ENCODE data around the gene DNAH11. TPM values are rescaled to one million over a fixed set of nuclear protein-coding genes. Genes with fewer than 3 reads are reported as not detected.
"Not testable (repeated sequence)": the region's sequence is repeated elsewhere in the genome, so short reads cannot be mapped to it uniquely, and the experiment has no call there.

The DNAH11 gene
- polyA plus RNA-seq, 6 donors from 2014 or later: 0.40 to 1.1 (median 0.72) TPM; not detected in 1

DNA sequence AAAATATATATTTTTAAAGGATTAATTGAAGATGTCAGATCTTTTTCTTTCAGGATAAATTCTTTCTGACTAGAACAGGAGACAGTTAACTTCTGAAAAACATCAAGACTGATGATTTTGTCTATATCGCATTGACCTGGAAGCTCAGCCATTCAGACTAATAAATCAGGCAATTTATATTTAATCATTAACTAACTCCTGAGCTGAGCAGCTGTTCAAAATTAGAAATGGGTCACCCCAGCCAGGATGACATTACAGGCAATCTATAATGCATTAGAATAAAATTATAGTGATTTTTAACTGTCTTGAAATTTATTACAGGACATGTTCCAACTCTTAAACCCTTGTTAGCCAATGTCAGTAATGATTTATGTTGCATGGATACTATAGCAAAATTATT lies 263.0 kb downstream of the DNAH11 start:
- H3K4me3 Mint-ChIP-seq: no peak overlapping the region
- H3K4me1 Mint-ChIP-seq: no peaks in the 10 kb centered on the region
- ATAC-seq (ENCODE audit: low read depth in 2 of 2) (no peak), DNase-seq (no peak)
- peaks cover 13 to 28% (median 16%) of the 10 kb centered on the region in 3 donors for H3K27me3 Mint-ChIP-seq
- peaks cover 0 to 2% (median 0%) of the 10 kb centered on the region in 7 donors for H3K9me3 Mint-ChIP-seq
- no peak overlapping the region for H3K27ac Mint-ChIP-seq
- no peaks in the 10 kb centered on the region for H3K36me3 Mint-ChIP-seq

DNA sequence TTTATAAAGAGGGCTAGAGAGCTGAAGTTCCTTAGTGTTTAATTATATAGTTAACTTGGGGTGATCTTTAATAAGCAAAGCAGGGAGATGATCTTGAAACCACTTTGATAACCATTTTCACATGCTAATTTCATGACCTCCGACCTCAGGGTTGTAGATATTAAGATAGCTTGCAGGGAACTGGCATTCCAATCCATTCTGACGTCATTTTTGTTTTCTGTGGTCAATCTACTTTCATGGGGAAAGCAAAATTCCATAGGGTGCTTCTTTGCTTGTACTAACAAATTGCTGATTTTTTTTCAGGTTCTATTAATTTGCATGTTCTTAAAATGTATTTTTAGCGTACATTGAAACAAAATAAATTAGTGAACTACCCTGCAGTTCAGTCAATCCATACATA lies 263.5 kb downstream of the DNAH11 start:
- Mint-ChIP-seq H3K36me3 (no peaks in the 10 kb centered on the region), H3K9me3 (peaks cover 0 to 2% (median 0%) of the 10 kb centered on the region in 7 donors), H3K27me3 (peaks cover 12 to 27% (median 16%) of the 10 kb centered on the region in 3 donors), H3K27ac (no peak overlapping the region), H3K4me1 (no peaks in the 10 kb centered on the region), H3K4me3 (no peak overlapping the region)
- ATAC-seq (ENCODE audit: low read depth in 2 of 2) (no peak), DNase-seq (no peak)

DNA sequence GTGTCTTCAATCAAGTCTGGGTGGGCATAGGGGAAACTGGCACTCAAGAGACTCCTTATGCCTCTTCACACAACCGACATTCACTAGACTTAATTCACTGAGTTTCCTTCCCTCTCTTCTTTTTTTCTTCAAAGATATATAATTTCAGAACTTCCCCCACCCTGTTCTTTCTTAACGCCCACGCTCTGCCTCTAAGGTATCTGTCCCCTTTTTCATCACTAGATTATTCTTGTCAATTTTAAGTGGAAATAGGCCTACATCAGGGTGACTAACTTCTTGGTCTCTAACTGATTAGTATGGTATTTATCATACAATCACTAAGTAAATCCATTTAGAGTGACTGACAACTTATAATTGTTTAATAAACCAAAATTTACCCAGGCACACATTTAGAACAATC lies 276.2 kb downstream of the DNAH11 start:
- H3K36me3 Mint-ChIP-seq: no peaks in the 10 kb centered on the region
- H3K4me3 Mint-ChIP-seq: no peak overlapping the region
- peaks cover 0 to 2% (median 0%) of the 10 kb centered on the region in 7 donors for H3K9me3 Mint-ChIP-seq
- ATAC-seq (ENCODE audit: low read depth in 2 of 2): no peak
- no peaks in the 10 kb centered on the region for H3K4me1 Mint-ChIP-seq
- DNase-seq: no peak
- no peak overlapping the region for H3K27ac Mint-ChIP-seq
- peaks cover 0 to 8% (median 0%) of the 10 kb centered on the region in 3 donors for H3K27me3 Mint-ChIP-seq

DNA sequence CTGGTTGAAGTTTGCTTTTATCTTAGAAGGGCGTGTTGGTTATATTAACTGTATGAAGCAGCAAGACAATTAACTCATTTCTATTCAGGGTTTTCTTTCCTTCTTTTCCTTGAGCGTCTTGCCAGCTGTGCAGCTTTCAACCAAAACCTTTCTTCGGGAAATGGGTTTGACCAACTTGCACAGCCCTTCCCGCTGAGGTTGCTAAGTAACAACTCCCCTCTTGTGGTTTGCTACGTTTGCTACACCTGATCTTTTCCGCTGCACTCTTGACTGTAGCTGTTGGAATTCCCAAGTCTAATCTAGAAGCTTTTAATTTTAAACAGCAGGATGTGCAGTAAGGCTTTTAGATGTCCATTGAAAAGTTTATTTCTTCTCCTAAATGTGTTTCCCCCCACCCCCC lies 286.0 kb downstream of the DNAH11 start:
- H3K27ac Mint-ChIP-seq: no peak overlapping the region
- peaks cover 4 to 18% (median 13%) of the 10 kb centered on the region in 3 donors for H3K27me3 Mint-ChIP-seq
- ATAC-seq (ENCODE audit: low read depth in 2 of 2): no peak
- H3K4me3 Mint-ChIP-seq: no peak overlapping the region
- H3K4me1 Mint-ChIP-seq: no peaks in the 10 kb centered on the region
- no peaks in the 10 kb centered on the region for H3K9me3 Mint-ChIP-seq
- DNase-seq: no peak
- H3K36me3 Mint-ChIP-seq: no peaks in the 10 kb centered on the region

DNA sequence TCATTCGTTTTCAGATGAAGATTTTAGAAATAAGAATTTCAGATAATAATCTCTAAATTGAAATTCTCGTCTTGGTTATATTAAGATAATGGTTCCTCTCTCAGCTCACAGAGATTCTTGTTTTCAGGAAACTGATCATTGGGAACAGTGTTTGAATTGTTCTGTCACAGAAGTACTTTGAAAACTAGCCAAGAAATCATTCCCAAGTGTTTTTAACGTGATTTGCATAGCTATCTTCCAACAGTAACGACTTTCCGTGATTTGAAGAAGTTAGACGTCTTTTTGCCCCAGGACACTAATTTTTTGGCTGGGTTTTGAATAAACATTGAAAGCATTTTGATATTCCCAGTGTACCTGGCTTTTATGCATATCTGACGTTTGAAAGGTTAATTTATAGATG lies 286.9 kb downstream of the DNAH11 start:
- DNase-seq (no peak), ATAC-seq (ENCODE audit: low read depth in 2 of 2) (no peak)
- no peaks in the 10 kb centered on the region for H3K36me3 Mint-ChIP-seq
- H3K27me3 Mint-ChIP-seq: peaks cover 4 to 18% (median 13%) of the 10 kb centered on the region in 3 donors
- no peaks in the 10 kb centered on the region for H3K4me1 Mint-ChIP-seq
- H3K27ac Mint-ChIP-seq: no peak overlapping the region
- no peaks in the 10 kb centered on the region for H3K9me3 Mint-ChIP-seq
- H3K4me3 Mint-ChIP-seq: no peak overlapping the region

DNA sequence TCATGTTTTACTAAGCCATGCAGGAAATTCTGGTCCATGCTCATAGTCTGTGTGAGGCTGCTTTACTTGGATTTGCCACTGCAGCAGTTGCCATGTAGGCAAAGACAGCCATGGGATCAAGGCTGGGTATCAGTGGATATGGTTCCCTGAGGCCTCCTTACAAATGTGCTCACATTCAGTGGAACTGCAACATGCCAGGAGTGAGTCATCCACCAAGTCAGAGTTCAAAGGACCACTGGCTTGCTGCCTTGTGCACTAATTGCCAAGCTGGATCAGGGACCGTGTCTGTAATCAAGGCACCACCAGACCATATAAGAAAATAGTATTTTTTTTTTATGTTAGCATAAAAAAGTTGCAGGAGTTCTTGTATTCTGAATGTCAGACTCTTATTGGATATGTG lies 301.9 kb downstream of the DNAH11 start:
- no peak overlapping the region for H3K27ac Mint-ChIP-seq
- ATAC-seq (ENCODE audit: low read depth in 2 of 2) (no peak), DNase-seq (no peak)
- H3K9me3 Mint-ChIP-seq: peaks cover 0 to 11% (median 2%) of the 10 kb centered on the region in 7 donors
- peaks cover 0 to 8% of the 10 kb centered on the region in 2 donors for H3K36me3 Mint-ChIP-seq
- no peaks in the 10 kb centered on the region for H3K27me3 Mint-ChIP-seq
- no peak overlapping the region for H3K4me3 Mint-ChIP-seq
- H3K4me1 Mint-ChIP-seq: no peaks in the 10 kb centered on the region

DNA sequence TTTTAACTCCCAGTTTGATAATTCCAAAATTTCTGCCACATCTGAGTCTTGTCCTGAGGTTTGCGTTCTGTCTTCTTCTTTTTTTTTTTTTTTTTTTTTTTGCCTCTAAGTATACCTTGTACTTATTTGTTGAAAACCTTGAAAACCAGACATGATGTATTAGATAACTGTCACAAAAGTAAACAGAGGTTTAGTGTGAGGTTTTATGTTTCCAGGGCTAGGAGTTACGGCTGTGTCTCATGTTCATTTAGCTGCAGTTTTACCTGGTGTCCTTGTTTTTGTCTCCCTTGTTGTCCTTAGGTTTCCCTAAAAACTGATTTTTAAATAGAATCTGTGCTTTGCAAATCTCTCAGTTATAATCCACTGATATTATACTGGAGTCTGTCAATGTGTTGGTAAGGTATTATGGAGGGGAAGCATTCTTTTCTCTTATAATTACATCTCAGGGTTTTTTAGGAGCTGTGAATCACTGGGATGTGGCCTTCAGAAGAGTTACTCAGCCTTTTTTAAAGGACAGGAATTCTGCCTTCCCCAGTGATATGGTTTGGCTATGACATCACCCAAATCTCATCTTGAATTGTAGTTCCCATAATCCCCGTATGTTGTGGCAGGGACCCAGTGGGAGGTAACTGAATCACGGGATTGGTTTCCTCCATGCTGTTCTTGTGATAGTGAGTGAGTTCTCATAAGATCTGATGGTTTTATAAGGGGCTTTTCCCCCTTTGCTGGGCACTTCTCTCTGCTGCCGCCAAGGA lies 307.9 kb downstream of the DNAH11 start:
- Mint-ChIP-seq H3K4me3 (no peak overlapping the region), H3K27me3 (no peaks in the 10 kb centered on the region), H3K27ac (peak overlapping the region in 1 of 6 donors; percentile 33), H3K36me3 (peaks cover 4 to 14% of the 10 kb centered on the region in 2 donors), H3K9me3 (peaks cover 0 to 11% (median 4%) of the 10 kb centered on the region in 7 donors), H3K4me1 (peaks cover 0 to 6% (median 5%) of the 10 kb centered on the region in 3 donors)
- ATAC-seq (ENCODE audit: low read depth in 2 of 2) (no peak), DNase-seq (no peak)

DNA sequence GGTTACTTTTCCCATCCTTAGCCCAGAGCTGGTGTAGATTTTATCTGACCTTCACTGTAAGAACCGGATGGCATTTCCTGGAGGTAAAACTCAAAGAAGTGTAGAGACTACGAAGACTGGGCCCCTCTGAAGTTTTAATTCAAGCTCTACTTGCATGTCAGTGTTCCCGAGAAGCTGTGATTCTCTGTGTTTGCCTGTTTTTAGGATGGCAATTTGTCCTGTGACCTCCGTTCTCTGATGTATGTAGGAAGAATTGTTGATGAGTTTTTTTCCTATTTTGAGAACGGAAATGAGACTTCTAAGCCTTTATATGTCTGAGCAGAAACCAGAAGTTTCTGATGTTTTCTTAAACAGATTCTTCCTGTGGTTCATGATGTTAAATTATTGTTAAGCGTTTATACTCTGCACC lies 308.7 kb downstream of the DNAH11 start:
- H3K27me3 Mint-ChIP-seq: no peaks in the 10 kb centered on the region
- peaks cover 4 to 14% of the 10 kb centered on the region in 2 donors for H3K36me3 Mint-ChIP-seq
- ATAC-seq (ENCODE audit: low read depth in 2 of 2) (no peak), DNase-seq (no peak)
- H3K4me1 Mint-ChIP-seq: peaks cover 0 to 6% (median 5%) of the 10 kb centered on the region in 3 donors
- H3K27ac Mint-ChIP-seq: peak overlapping the region in 1 of 6 donors; percentile 77
- H3K9me3 Mint-ChIP-seq: peaks cover 0 to 11% (median 4%) of the 10 kb centered on the region in 7 donors
- H3K4me3 Mint-ChIP-seq: peak overlapping the region in 1 of 8 donors; percentile 57

DNA sequence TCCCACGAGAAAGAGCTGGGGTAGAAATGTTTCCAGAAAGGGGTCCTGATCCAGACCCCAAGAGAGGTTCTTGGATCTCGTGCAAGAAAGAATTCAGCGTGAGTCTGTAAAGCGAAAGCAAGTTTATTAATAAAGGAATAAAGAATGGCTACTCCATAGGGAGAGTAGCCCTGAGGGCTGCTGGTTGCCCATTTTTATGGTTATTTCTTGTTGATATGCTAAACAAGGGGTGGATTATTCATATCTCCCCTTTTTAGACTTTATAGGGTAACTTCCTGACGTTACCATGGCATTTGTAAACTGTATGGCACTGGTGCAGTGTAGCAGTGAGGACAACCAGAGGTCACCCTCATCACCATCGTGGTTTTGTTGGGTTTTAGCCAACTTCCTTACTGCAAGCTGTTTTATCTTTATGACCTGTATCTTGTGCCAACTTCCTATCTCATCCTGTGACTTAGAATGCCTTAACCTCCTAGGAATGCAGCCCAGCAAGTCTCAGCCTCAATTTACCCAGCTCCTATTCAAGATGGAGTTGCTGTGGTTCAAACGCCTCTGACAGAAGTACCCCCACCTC lies 322.9 kb downstream of the DNAH11 start:
- H3K36me3 Mint-ChIP-seq; H3K9me3 Mint-ChIP-seq; H3K27me3 Mint-ChIP-seq; DNase-seq; ATAC-seq (ENCODE audit: low read depth in 2 of 2); H3K4me1 Mint-ChIP-seq; H3K4me3 Mint-ChIP-seq: not testable (repeated sequence)
- peak overlapping the region in 1 of 6 donors; percentile 47 for H3K27ac Mint-ChIP-seq

DNA sequence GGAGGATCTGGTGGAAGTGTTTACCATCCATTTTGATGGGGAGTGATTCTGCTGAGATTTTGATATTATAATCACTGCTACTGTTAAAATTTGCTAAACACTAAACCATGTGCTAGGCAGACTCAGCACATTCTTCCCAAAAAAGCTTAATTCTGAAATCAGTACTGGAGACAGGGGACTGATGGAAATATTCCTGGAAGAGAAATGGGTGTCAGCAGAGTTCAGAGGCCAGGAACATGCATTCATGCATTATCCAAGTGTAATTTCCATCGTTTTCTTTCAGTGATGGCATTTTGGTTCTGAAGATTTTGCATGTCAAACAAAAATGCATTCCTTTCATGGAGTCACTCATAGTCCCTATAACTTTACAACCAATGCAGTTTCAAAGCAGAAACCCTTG lies 323.9 kb downstream of the DNAH11 start:
- Mint-ChIP-seq H3K27me3 (no peaks in the 10 kb centered on the region), H3K4me1 (peaks cover 0 to 7% (median 2%) of the 10 kb centered on the region in 3 donors), H3K9me3 (no peaks in the 10 kb centered on the region), H3K4me3 (no peak overlapping the region), H3K27ac (no peak overlapping the region), H3K36me3 (no peaks in the 10 kb centered on the region)
- DNase-seq (no peak), ATAC-seq (ENCODE audit: low read depth in 2 of 2) (no peak)

DNA sequence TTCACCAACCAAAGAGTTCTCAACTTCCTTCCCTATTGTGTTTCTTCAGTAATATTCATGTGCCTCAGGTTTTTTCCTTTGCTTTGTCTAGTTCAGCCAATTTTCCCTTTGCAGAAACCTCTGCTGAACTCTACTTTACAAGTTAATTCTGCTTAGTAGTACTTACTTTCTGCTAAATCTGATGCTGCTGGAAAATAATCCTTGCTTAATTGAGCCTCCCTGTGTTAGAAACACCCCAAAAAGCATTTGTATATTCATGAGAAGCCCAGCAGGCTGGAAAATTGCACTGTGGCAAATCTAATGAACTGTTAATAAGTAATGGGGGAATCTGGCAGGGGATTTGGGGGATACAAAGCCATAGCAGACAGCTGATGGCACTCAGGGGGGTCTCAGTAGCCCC lies 324.4 kb downstream of the DNAH11 start:
- no peaks in the 10 kb centered on the region for H3K9me3 Mint-ChIP-seq
- no peaks in the 10 kb centered on the region for H3K27me3 Mint-ChIP-seq
- peak overlapping the region in 3 of 6 donors; percentile 3 to 9 (median 3) for H3K27ac Mint-ChIP-seq
- H3K4me3 Mint-ChIP-seq: no peak overlapping the region
- peaks cover 0 to 7% (median 2%) of the 10 kb centered on the region in 3 donors for H3K4me1 Mint-ChIP-seq
- H3K36me3 Mint-ChIP-seq: peaks cover 0 to under 1% of the 10 kb centered on the region in 2 donors
- ATAC-seq (ENCODE audit: low read depth in 2 of 2) (no peak), DNase-seq (no peak)

DNA sequence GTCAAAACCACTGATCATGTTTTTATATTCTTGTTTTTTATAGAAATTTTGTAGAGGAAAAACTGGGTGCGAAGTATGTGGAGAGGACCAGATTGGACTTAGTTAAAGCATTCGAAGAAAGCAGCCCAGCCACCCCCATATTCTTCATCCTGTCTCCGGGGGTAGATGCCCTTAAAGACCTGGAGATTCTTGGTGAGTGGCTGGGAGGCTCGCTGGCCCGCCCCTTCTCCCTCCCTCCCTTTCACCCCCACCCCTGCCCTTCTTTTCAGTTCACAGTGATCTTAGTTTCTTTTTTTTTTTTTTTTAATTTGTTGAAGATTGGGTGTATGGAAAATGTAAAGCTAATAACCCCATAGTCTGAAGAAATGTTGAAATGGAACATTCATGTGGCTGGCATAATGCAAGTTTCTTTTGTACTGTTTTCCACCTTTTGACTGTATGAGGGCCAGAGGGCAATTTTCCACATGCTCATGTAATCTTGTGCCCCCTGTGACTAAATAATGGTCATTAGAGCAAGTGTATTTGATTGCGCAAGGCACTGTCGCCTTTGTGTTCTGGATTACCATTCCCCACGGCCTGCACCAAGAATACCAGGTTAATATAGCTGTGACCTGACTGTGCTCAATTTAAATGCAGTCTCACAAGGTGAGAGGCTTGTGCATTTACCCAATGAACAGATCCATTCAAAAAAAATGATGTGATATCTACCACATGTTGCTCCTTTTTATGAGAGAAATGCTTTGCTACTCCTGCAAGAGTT lies 325.2 kb downstream of the DNAH11 start:
- Mint-ChIP-seq H3K36me3 (peaks cover 0 to 8% of the 10 kb centered on the region in 2 donors), H3K4me1 (peaks cover 0 to 7% (median 2%) of the 10 kb centered on the region in 3 donors), H3K4me3 (peak overlapping the region in 1 of 8 donors; percentile 9), H3K9me3 (no peaks in the 10 kb centered on the region), H3K27me3 (no peaks in the 10 kb centered on the region), H3K27ac (peak overlapping the region in 1 of 6 donors; percentile 26)
- ATAC-seq (ENCODE audit: low read depth in 2 of 2) (no peak), DNase-seq (no peak)

DNA sequence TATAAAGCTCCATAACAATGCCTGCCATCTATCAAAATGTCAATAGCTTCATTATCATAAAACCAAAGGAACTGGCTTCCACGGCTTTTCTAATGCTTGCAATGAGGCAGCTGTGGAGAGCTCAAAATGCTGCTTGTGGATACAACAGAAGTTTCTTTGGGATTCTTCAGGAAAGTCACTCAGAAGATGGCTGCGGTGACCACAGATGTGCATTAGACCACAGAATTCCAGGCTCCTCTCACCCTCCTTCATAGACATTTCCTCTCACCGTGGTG lies 325.7 kb downstream of the DNAH11 start:
- Mint-ChIP-seq H3K36me3 (peaks cover 0 to 8% of the 10 kb centered on the region in 2 donors), H3K4me1 (peaks cover 0 to 7% (median 2%) of the 10 kb centered on the region in 3 donors), H3K9me3 (no peaks in the 10 kb centered on the region), H3K4me3 (peak overlapping the region in 1 of 8 donors; percentile 9), H3K27ac (peak overlapping the region in 1 of 6 donors; percentile 10), H3K27me3 (no peaks in the 10 kb centered on the region)
- ATAC-seq (ENCODE audit: low read depth in 2 of 2) (no peak), DNase-seq (no peak)
